Medulla oblongata (tissue), 1 donor: Measurements from ENCODE around the gene GPATCH3.
"Not testable (repeated sequence)": the region's sequence is repeated elsewhere in the genome, so short reads cannot be mapped to it uniquely, and the experiment has no call there.

Experiments
- DNase-seq: peaks from one replicate; pipeline ENCODE4 v3.0.0-alpha.2; 2015; ENCODE audit errors: extremely low spot score

The GPATCH3 gene

DNA sequence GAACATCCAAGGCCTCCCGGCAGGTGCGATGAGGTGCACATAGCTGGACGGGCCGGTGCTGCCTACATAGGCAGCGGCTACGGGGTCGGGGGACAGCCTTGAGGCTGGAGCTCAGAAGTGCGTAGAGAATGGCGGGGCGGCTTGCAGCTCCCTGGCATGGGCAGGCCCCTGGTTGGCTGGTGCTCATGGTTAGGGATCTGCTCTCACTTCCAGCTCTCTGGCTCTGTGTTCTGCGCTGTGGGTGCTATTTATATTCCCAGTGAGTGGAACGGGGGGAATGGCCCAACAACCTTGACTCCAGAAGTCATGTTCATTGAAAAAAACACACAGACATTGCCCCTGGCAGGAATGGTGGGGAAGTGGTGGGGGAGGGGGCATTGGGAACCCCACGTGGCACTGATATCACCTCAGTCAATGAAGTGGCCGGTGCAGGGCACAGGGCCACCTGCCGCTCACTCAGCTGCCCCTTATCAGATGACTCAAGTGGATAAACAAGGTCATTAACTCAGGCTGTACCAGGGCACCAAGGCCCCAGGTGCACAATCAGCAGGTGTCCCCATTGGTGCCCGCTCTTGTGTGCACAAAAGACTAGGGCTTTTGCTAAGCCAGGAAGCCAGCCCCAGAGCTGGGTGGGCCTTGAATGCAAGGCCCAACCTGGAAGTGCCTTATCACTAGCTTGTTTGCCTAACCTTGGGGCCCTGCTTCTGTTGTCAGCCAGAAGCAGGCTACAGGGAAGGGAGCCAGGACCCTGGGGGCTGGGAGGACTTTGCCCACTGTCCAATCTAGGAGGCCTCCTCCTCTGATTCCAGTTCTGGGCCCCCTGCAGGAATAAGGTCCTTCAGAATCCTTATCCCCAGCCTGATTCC is 13.7 kb upstream of the GPATCH3 start, which contains the start of gene NR0B2:
TSS of gene NR0B2 (minus strand) at position 222 of the 866 bp plus-strand sequence. CDS start at position 187, 35 bp downstream.
- DNase-seq = no peak

DNA sequence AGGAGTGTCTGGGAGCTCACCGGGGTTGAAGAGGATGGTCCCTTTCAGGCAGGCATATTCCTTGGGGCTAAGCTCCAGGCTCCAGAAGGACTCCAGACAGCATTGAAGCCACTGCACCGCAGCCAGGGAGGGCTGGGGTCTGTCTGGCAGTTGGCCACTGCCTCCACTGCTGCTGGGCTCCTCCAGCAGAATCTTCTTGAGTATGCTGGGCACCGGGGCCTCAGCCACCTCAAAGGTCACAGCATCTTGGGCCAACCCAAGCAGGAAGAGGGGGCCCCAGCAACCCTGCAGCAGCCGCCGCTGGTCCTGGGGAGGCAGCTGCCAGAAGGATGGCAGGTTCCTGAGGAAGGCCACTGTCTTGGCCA is 13.1 kb upstream of the GPATCH3 start:
- no peak for DNase-seq

DNA sequence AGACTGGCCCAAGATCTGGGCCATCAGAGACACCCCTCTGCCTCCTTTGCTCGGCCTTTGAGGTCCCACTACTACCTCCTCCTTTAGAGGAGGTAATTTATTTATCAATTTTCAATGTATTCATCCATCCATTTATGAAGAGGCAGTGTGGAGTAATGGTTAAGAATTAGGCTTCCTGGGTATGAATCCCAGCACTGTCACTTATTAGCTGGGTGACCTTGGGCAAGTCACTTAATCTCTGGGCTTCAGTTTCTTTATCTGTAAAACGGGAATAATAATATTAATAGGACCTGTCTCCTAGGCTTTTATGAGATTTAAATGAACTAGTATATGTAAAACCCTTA is 11.9 kb upstream of the GPATCH3 start:
- DNase-seq = no peak

GRCh38 chr1:26911399-26912146 is 11.3 kb upstream of the GPATCH3 start:
- DNase-seq = no peak

GRCh38 chr1:26910343-26911160 is 10.3 kb upstream of the GPATCH3 start:
- DNase-seq = no peak

GRCh38 chr1:26909951-26910342 is 9.7 kb upstream of the GPATCH3 start:
- no peak for DNase-seq

- no peak for DNase-seq
These were observed 7.0 kb upstream of the GPATCH3 start for GRCh38 chr1:26907071-26907917.

- DNase-seq = no peak
These were observed 696 bp upstream of the GPATCH3 start for GRCh38 chr1:26900815-26901511.

GRCh38 chr1:26897351-26897750 is 2.9 kb downstream of the GPATCH3 start:
- DNase-seq = no peak

GRCh38 chr1:26894263-26894662 is 6.0 kb downstream of the GPATCH3 start:
- no peak for DNase-seq

DNA sequence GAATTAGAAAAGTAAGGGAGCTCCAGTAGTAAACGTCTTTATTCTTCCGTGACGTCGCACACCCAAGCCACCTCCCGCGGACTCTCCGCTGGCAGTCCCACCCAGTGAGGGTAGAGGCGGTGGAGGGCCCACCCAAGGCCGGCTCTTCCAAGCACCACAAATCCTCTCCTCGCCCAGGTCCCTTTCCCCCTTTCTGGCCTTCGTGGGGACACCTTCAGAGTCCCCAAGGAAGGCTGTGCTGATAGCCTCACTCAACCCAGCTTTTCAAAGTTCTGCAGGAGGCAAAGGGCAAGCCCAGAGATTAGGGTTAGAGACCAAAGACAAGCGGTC is 9.8 kb downstream of the GPATCH3 start:
- no peak for DNase-seq

GRCh38 chr1:26889551-26890466 is 10.5 kb downstream of the GPATCH3 start, which contains the start of gene GPN2:
GPN2 (minus strand) TSS chr1:26890283; CDS start chr1:26890096, 187 bp downstream.
- peak; percentile 87 for DNase-seq

GRCh38 chr1:26888231-26888630 is 12.0 kb downstream of the GPATCH3 start:
- DNase-seq = no peak

GRCh38 chr1:26887125-26887524 is 13.1 kb downstream of the GPATCH3 start:
- no peak for DNase-seq

DNA sequence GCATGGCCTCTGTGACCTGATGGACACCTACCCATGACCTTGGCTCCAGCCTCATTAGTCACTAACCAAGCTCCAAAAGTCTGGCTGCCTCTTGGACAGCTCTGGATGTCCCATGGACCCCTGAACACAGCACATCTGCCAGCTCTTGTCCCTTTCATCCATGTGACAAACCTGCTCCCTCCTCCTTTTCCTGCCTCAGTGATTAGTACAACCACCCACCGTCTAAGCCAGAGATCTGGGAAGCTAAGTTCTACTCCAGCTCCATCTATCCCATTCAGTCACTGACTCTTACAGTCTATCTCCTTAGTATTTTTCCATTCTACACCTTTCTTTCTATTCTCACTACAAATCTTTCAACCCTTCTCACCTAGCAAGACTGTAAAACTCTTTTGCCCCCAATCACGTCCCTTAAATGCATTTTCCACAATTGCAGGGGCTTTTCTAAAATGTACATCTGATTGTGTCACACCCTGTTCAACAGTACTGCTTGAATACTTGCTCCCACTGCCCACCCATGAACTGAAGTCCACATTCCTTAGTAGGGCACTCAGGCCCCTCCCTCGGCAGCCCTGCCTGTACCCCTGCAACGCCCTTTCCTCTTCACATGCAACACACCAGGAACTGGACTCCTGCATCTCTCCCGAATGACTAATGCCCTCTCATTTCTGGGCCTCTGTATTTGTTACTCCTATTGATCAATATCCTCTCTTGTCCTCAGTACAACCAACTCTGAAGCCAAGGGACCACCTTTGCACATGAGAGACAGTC is 17.4 kb downstream of the GPATCH3 start:
- DNase-seq = no peak

GRCh38 chr1:26881611-26882010 is 18.7 kb downstream of the GPATCH3 start:
- DNase-seq = not testable (repeated sequence)

DNA sequence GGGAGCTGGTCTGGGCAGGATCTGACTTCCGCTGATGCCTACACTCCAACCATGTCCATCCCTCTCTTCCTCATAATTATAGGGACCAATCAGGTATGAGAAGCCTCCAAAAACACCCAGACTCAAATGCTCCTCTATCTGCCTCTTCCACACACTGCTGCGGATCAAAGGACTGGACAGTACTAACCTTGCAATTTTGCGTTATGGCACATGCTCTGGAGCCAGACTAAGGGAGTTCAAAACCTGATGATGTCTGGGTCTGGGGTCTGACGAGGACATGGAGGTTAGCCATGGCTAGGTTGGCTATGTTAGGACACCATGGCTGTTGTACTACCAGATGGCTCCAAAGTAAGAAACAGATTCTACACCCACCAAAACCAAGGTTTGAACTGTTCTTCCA is 20.5 kb downstream of the GPATCH3 start:
- DNase-seq = no peak

DNA sequence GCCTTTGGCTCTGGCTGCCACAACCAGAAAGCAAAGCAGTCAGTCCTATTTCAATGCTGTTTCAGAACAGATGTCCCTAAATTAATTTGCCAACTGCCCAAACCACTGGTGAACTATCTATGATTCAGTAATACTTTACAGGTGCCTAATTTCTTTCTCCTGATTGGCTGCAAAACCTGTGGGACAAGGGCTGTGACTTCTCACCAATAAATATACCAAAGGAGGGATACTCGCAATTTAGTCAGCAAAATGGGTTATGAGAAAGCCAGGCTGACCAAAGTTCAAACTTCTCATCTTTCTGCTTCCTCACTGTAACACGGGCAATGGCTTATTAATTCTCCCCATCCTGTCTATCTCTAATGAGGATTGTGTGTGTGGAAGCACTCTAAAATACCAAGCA is 22.9 kb downstream of the GPATCH3 start:
- DNase-seq = no peak

DNA sequence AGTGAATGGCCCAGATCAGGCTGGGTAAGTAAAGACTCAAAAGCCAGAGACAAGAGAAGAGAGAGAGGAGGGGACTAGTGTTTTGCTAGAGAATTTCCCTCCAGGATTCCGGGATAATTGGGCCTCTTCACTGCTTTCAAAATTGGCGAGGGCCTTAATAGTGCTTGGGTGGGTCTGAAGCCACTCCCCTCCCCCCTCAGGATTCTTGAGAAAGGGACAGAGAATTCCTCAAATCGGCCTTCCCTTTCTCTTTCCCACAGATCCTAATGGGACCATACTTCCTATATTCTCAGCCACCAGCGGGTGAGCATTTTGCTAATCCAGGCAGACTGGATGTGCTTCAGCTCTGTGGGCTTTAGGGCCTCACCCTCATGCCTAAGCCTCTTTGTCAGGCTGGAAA is 25.4 kb downstream of the GPATCH3 start:
- DNase-seq = no peak
